Activated B cell treated with CpG ODN at 0.5 μM for 24 hours (primary cell): ENCODE measurements around the gene LPIN1. TPM values are rescaled to one million over a fixed set of nuclear protein-coding genes. Genes with fewer than 3 reads are reported as not detected.

Experiments used
- ATAC-seq: fragments of 200-7000 bp; cut with Tn5 transposase; one replicate; pipeline ENCODE4 v1.10.0; 2021; ENCODE audit warnings: low read depth, mild to moderate bottlenecking, moderate library complexity
- CTCF ChIA-PET: fragments of 350-600 bp; sonication (Branson Sonifier 250); formaldehyde crosslinking; loops from one replicate; lab custom pipeline; 2021; ENCODE audit warnings: antibody characterized with exemption; lab: Charles Lee
- POLR2A ChIA-PET: fragments of 350-600 bp; sonication (Branson Sonifier 250); formaldehyde crosslinking; loops from one replicate; lab custom pipeline; 2021; ENCODE audit warnings: antibody characterized with exemption; lab: Charles Lee
- DNase-seq: peaks from one replicate; pipeline ENCODE4 v3.0.0; 2022
- H3K27ac Mint-ChIP-seq: one replicate; pipeline ENCODE4 v1.8.0; 2020; ENCODE audit warnings: mixed read lengths
- H3K27me3 Mint-ChIP-seq: one replicate; pipeline ENCODE4 v1.8.0; 2021; ENCODE audit warnings: mixed read lengths
- H3K36me3 Mint-ChIP-seq: one replicate; pipeline ENCODE4 v1.8.0; 2021; ENCODE audit warnings: low read depth, mixed read lengths
- H3K4me1 Mint-ChIP-seq: one replicate; pipeline ENCODE4 v1.8.0; 2021; ENCODE audit warnings: mixed read lengths
- H3K4me3 Mint-ChIP-seq: one replicate; pipeline ENCODE4 v1.8.0; 2020; ENCODE audit warnings: mild to moderate bottlenecking, mixed read lengths
- H3K9me3 Mint-ChIP-seq: one replicate; pipeline ENCODE4 v1.8.0; 2020; ENCODE audit warnings: mixed read lengths
- CTCF ChIP-seq: fragments of 200-600 bp; IDR thresholded peaks from one replicate; pipeline ENCODE4 v1.8.0; 2022; ENCODE audit warnings: antibody characterized with exemption, mild to moderate bottlenecking
- intact Hi-C: fragments of 100-400 bp; cut with micrococcal nuclease; formaldehyde crosslinking; loops from one replicate; pipeline ENCODE4 v1.15.1; 2024
- total RNA-seq: library from RNA; stranded (reverse); gene quantifications from 2 replicates; pipeline ENCODE4 v1.2.3, GENCODE V29; 2022

The LPIN1 gene
- total RNA-seq, 1 donor from 2014 or later: 74.3 TPM

DNA sequence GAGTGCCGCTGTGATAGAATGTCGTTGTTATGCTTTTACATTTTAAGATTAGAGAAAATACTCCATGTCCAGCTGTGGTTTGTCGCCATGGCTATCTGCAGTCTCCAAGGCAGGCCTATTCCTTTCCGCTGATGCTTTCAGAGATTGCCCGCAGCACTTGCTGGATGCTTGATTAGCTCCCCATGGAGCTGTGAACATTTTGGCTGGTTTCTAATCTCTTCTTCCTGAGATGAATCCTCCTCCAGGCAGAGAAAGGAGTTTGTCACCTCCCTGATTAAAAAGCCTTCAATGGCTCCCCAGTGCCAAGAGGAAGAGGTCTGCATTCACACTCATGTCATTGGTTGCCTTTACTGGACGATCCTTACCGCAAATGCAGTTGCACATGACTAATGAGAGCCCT, 32.6 kb upstream of the LPIN1 start:
- CTCF ChIA-PET: no interaction called here
- Mint-ChIP-seq H3K9me3 (no peaks in the 10 kb centered on the region), H3K27me3 (no peaks in the 10 kb centered on the region), H3K4me3 (no peak overlapping the region), H3K27ac (no peak overlapping the region), H3K4me1 (peaks cover 12% of the 10 kb centered on the region), H3K36me3 (no peaks in the 10 kb centered on the region)
- ATAC-seq (no peak), DNase-seq (no peak)
- POLR2A ChIA-PET: no interaction called here
- intact Hi-C loops: no loop called here
- TF ChIP-seq CTCF: no peak

DNA sequence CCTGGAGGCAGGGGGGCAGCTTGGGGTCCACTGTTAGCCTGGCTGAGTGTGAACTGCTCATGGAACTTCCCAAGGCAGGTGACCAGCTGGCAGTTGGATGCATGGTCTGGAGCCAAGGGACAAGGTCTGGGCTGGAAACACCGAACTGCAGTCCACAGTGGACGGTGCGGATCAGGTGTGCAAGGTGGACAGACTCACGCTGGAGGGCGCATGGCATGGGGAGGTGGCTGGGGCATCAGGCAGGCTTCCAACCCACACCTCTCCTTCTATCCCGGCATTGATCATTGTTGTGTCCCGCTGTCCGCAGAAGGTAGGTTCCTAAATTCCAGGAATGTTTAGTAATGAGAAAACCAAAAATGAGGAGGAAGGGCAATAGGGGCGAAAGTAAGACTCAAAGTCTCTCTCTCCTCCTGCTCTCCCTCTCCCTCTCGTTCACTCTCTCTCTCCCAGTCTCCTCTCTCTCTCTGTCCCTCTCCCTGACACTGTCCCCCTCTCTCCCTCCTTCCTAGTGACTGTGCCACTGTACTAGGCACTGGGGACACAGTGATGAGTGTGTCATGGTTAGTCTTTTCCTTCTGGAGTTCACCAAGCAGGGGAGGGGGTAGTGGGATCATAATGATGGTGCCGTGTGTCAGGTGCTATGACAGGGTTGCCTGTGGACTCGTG, 30.3 kb upstream of the LPIN1 start:
- no peak overlapping the region for H3K27ac Mint-ChIP-seq
- peaks cover 12% of the 10 kb centered on the region for H3K27me3 Mint-ChIP-seq
- intact Hi-C loops: no loop called here
- H3K4me3 Mint-ChIP-seq: no peak overlapping the region
- ATAC-seq (no peak), DNase-seq (no peak)
- peaks cover 18% of the 10 kb centered on the region for H3K4me1 Mint-ChIP-seq
- ChIA-PET CTCF (no interaction called here), POLR2A (no interaction called here)
- H3K36me3 Mint-ChIP-seq: no peaks in the 10 kb centered on the region
- TF ChIP-seq CTCF: no peak
- no peaks in the 10 kb centered on the region for H3K9me3 Mint-ChIP-seq

DNA sequence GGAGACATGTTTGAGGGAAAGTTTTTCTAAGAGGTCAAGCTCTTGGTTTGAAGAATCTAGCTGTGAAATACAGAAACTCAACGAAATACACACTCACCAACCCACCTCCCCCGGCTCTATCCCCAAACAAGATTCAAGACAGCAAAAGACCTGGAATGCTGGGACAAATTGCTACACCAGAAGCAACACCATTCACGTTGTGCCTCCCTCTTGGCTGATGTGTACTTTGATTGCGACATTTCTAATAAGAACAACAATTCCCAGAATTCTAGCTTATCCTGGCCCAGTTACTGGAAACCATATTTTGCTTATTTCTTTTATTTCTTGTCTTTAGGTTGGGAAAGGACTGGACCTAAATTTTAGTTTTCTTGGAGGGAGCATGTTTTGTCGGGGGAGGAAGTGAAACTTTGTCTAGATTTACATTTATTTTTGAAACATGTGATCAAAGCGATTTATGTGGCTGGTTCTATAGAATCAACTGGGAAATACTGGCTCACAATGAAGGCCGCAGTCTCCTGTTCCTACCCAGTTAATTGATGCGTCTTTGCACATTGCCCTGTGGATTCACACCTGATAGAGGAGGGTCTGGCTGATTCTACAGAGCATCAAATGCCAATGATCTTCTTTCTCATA, 29.6 kb upstream of the LPIN1 start:
- no peaks in the 10 kb centered on the region for H3K36me3 Mint-ChIP-seq
- intact Hi-C loops: no loop called here
- CTCF ChIA-PET: no interaction called here
- DNase-seq: no peak
- no peak overlapping the region for H3K4me3 Mint-ChIP-seq
- no peak for TF ChIP-seq CTCF
- H3K27ac Mint-ChIP-seq: no peak overlapping the region
- no peaks in the 10 kb centered on the region for H3K9me3 Mint-ChIP-seq
- ATAC-seq: no peak
- POLR2A ChIA-PET: no interaction called here
- H3K4me1 Mint-ChIP-seq: peaks cover 18% of the 10 kb centered on the region
- peaks cover 12% of the 10 kb centered on the region for H3K27me3 Mint-ChIP-seq

DNA sequence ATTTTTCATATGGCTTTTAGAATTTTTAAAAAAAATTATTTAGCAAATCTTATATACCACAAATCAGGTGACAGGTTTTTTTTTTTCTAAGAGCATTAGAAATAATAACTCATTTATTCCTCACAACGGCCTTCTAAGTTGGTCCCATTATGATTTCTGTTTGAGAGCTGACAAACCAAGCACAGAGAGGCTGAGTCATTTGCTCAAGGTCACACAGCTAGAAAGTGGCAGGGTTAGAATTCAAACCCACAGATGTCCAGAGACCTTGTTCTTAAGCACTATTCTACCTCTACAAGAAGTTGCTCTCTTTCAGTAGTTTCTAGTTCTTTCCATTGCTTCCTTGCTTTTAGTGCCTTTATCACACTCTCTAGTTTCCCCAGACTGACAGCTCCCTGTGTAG, 28.8 kb upstream of the LPIN1 start:
- no peak for TF ChIP-seq CTCF
- H3K4me1 Mint-ChIP-seq: peaks cover 18% of the 10 kb centered on the region
- H3K36me3 Mint-ChIP-seq: no peaks in the 10 kb centered on the region
- DNase-seq: no peak
- no peaks in the 10 kb centered on the region for H3K9me3 Mint-ChIP-seq
- no peak for ATAC-seq
- intact Hi-C loops: no loop called here
- H3K27me3 Mint-ChIP-seq: peaks cover 12% of the 10 kb centered on the region
- no peak overlapping the region for H3K4me3 Mint-ChIP-seq
- POLR2A ChIA-PET: no interaction called here
- CTCF ChIA-PET: interaction anchor here (0.6 to 0.7 kb wide), 2 partner anchors 22 to 302 kb away, joined by 3 read pairs; no protein-coding TSS in a partner anchor
- peak overlapping the region; percentile 16 for H3K27ac Mint-ChIP-seq

DNA sequence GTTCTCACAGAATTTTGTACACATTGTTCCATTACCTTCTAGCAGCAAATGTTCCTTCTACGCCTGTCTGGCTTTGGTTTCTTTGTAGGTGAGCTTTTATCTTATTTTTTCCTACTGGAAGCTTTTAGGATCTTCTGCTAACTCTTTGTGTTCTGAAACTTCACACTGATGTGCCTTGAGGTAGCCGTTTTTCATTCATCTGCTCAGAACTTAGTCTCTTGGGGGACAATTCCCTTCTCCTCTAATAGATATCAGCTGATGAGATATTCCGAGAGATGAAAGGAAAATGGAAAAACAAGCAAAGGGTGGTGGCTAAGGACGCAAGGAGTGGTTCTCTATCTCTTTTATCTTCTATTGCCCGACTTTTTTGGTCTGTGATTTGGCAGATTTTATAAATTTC, 27.8 kb upstream of the LPIN1 start:
- ChIA-PET POLR2A (no interaction called here), CTCF (interaction anchor here (1.0 to 1.7 kb wide), 3 partner anchors 25 to 31 kb away, joined by 3 to 7 read pairs (median 3); no protein-coding TSS in a partner anchor)
- ATAC-seq (no peak), DNase-seq (no peak)
- H3K27me3 Mint-ChIP-seq: peaks cover 15% of the 10 kb centered on the region
- intact Hi-C loops: no loop called here
- peaks cover 18% of the 10 kb centered on the region for H3K4me1 Mint-ChIP-seq
- no peak overlapping the region for H3K4me3 Mint-ChIP-seq
- no peak overlapping the region for H3K27ac Mint-ChIP-seq
- H3K36me3 Mint-ChIP-seq: no peaks in the 10 kb centered on the region
- H3K9me3 Mint-ChIP-seq: no peaks in the 10 kb centered on the region
- no peak for TF ChIP-seq CTCF
